NB4 (cell line): Measurements from ENCODE around the gene SLC9A3.

Experiments
- CTCF ChIP-seq: IDR thresholded peaks from one replicate; pipeline ENCODE4 v1.5.1; 2012; ENCODE audit warnings: low read depth, low read length
- POLR2A ChIP-seq: IDR thresholded peaks from 2 replicates; pipeline ENCODE4 v1.6.1; 2011; ENCODE audit warnings: mild to moderate bottlenecking; ENCODE audit not compliant: insufficient read length; ENCODE audit errors: extremely low read depth

GRCh38 chr5:473551-474192 is 50.6 kb downstream of the SLC9A3 start:
- TF ChIP-seq CTCF (no peak), POLR2A (no peak)
